NCI-H510A treated with DMSO at 0.1 percent for 48 hours (cell line): ENCODE data around the gene BLOC1S6.

ENCODE experiments used
- DNase-seq: peaks from one replicate; lab custom pipeline; 2025; lab: John Stamatoyannopoulos, UW

The BLOC1S6 gene

GRCh38 chr15:45587095-45587862, at the start of gene BLOC1S6:
Gene BLOC1S6, plus strand, starts transcription at chr15:45587379. Its CDS starts 65 bp downstream, at chr15:45587444.
- DNase-seq, result peak; percentile 70

- no peak for DNase-seq
These were observed 47.5 kb upstream of the BLOC1S6 start for GRCh38 chr15:45539680-45540079.

GRCh38 chr15:45540531-45540930, 46.6 kb upstream of the BLOC1S6 start:
- no peak for DNase-seq

GRCh38 chr15:45543051-45543450, 44.1 kb upstream of the BLOC1S6 start:
- DNase-seq, result no peak

- no peak for DNase-seq
These were observed 42.7 kb upstream of the BLOC1S6 start for GRCh38 chr15:45544266-45545023.

- DNase-seq, result no peak
These were observed 40.4 kb upstream of the BLOC1S6 start for GRCh38 chr15:45546789-45547188.

- DNase-seq, result no peak
These were observed 38.2 kb upstream of the BLOC1S6 start for GRCh38 chr15:45548753-45549520.

- no peak for DNase-seq
These were observed 37.5 kb upstream of the BLOC1S6 start for GRCh38 chr15:45549541-45550220.

GRCh38 chr15:45550436-45550835, 36.7 kb upstream of the BLOC1S6 start:
- DNase-seq, result no peak

GRCh38 chr15:45551676-45552075, 35.5 kb upstream of the BLOC1S6 start:
- no peak for DNase-seq

- no peak for DNase-seq
These were observed 31.1 kb upstream of the BLOC1S6 start for GRCh38 chr15:45555934-45556608.

GRCh38 chr15:45572617-45573016, 14.6 kb upstream of the BLOC1S6 start:
- DNase-seq, result no peak

- no peak for DNase-seq
These were observed 13.1 kb upstream of the BLOC1S6 start for GRCh38 chr15:45573961-45574629.

- no peak for DNase-seq
These were observed 5.3 kb upstream of the BLOC1S6 start for GRCh38 chr15:45581919-45582318.

GRCh38 chr15:45583731-45584639, 3.2 kb upstream of the BLOC1S6 start:
- DNase-seq, result no peak

GRCh38 chr15:45585069-45585791, 1.9 kb upstream of the BLOC1S6 start:
- DNase-seq, result no peak

GRCh38 chr15:45586125-45586524, 1.1 kb upstream of the BLOC1S6 start:
- no peak for DNase-seq

- no peak for DNase-seq
These were observed 531 bp upstream of the BLOC1S6 start for GRCh38 chr15:45586601-45587094.

GRCh38 chr15:45587863-45588170, 638 bp downstream of the BLOC1S6 start:
- DNase-seq, result no peak
